Testis (tissue), 2 donors: Measurements from ENCODE around the gene UPB1.

Source experiments
- CTCF ChIP-seq, 3 experiments: fragments of 450-650 bp in 2 of 3; fragments of 200-600 bp in 1 of 3; sonication (generic) in 1 of 3; IDR thresholded peaks; one replicate each; pipeline ENCODE4 v1.5.1; 2016 to 2019; ENCODE audit warnings: antibody characterized with exemption in 3 of 3, mild to moderate bottlenecking in 2 of 3, moderate library complexity in 1 of 3
- POLR2A ChIP-seq: fragments of 450-650 bp; IDR thresholded peaks from one replicate; pipeline ENCODE4 v1.6.1; 2017; ENCODE audit warnings: antibody characterized with exemption, mild to moderate bottlenecking, moderate library complexity

GRCh38 chr22:24526191-24526590 is 31.1 kb downstream of the UPB1 start:
- no peak for TF ChIP-seq CTCF (IDR thresholded peaks at IDR 0.05)
- TF ChIP-seq POLR2A: no peak
